HG02852 (cell line): ENCODE results near the gene FEZF2.

Experiments used
- ATAC-seq: cut with Tn5 transposase; IDR thresholded peaks from one replicate; pipeline ENCODE4 v1.9.1; 2021; ENCODE audit warnings: mild to moderate bottlenecking, moderate library complexity; ENCODE audit not compliant: unreplicated experiment

The FEZF2 gene

DNA sequence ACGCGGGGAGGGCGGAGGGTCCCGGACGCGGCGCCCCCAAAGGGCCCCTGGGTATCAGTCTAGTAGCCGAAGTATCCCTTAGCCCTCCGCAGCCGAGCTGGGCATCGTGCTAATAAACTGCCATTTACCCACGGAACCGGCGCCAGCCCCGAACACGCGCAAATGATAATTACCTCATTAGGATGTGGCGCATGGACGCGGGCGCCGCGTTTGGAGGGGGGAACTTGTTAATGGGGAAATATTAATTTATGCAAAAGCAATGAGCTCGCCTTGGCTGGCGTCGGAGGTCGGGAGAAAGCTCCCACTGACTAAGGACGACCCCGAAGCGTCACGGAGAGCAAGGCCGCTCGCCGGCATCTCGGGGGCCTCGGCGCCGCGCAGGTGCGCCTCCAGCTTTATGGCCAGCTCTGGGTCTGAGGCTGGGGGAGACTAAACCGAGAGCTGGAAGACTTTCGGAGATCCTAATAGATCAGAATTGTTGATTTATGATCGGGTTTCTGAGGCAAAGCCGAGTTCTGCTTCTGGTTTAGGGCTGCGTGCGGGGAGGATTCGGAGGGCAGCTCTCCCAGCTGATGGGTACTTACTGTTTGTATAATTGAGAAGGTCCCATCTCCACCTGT is 474 bp upstream of the FEZF2 start:
- ATAC-seq: no peak

DNA sequence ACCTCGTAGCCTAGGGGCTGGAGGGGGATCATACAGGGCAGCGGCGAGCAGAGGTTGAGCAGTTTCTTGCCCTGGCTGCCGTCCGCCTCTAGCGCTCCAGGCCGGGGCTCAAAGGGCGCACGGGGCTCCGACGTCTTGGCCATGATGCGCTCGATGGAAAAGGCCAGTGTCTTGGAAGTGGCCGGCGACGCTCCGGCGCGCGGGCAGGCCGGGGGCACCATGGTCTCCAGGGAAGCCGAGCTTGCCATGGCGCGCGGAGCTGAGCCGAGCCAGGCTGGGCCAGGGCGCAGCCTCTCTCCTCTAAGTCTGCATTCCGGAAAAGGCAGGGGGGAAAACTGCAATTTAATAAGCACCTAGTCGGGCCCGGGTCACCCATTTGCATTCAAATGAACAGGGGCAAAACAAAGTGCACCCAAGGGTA is 719 bp downstream of the FEZF2 start:
- ATAC-seq: no peak

DNA sequence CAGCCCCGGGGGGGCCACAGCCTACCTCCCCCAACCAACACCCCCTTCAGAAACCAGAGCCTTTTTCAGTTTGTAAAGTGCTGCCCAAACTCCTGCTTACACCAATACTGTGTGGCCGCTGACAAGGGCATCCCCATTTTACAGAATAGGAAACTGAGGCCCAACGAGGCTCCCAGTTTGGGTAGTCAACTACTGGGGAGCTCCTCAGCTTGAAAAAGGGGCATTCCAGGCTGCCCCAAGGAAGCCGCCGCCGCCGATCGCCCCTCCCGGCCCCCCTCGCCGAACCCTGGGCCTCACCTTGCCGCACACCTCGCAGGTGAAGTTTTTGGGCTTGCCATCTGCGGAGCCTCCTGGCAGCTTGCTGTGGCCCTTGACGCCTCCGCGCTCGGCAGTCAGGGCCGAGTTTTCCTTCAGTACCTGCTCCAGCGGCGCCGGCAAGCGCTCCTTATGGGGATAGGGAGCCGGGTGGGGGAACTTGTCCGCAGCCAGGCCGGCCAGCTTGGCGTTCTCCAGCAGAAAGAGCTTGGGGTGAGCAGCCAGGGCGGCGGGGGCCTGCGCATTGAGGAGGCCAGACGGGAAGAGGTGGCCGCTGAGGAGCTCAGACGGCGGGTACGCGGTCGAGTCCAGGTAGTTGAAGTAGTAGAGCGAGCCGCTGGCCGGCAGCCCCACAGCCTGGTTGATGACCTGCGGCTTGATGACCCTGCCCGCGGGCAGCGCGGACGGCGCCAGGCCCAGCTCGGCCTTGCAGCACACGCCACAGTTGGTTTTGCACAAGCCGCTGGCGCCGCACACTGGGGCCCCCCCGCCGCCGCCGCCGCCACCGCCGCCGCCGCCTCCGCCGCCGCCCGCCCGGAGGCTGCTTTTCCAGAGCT is 1.4 kb downstream of the FEZF2 start:
- ATAC-seq: no peak

DNA sequence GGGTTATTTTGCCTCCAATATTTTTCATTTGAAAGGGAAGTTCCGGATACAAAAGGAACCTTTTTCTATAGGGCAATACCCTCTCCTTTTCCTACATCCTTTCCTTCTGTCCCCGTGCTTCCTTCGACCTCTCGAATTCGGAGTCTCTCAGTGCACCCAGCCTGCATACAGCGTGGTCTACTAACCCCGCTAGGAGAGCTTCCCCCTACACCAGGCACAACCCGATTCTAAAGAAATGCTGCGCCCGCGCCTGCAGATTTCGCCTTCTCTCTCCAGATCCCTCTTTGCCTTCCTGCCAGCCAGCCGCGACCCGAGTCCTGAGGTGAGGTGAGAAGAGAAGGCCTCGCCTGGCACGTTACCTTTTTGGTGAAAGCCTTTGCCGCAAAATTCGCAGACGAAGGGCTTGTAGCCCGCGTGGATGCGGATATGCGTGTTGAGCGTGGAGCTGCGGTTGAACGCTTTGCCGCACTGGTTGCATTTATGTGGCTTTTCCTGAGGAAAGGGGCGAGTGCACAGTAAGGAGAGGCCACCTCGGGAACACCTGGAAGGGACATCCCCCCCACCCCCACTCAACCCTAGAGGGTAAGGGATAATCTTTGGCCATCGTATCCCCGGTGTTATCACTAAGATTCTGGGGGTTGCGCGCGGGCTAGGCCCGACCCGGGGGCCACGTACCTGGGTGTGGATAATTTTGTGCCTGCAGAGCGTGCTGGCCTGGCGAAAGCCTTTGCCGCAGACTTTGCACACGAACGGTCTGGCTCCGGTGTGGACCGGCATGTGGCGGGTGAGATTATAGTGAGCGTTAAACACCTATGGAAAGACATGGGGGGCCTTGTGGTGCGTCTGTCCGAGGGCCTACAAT is 2.3 kb downstream of the FEZF2 start:
- ATAC-seq: no peak

DNA sequence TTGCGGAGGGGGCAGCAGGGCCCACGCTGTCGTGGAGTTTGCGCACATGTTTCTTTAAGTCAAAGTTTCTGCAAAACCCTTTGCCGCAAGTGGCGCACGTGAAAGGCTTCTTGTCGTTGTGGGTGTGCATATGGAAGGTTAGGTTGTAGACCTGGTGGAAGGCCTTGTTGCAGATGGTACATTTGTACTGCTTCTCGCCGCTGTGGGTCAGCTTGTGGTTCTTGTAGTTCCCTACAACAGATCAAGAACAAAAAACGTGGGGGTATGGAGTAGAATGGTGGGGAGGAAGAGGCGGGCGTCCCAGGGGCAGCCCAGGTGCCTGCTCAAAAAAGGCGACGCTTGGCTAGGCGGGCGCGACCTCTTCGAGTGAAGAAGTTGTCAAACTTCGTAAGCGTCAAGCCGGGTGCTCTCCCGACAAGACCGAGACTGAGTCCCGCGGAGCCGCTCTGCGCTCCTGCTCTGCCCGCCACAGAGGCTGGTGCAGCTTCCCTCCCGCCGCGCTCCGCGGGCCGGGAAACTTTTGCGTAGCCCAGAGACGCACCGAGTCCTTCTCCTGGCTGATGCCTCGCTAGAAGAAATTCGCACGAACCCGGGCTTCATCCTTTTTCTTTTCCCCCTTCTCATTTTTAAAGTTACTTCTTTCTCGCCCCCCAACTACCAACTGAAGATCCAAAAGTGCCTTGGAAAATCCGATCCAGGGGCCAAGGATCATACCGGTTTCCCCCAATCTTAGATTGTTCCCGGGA is 3.1 kb downstream of the FEZF2 start:
- ATAC-seq: no peak

DNA sequence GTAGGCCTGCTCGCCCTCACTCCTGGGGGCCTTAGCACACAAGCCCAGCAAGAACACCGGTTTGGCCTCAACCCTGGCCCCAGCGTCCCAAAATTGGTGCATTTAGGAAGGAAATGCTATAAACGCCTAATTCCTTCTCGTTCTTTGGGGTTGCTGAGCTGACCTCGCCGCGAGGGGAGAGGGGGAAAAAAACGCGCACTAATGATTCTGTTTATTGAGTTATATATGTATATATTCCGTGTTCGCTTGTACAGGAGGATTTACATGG is 3.9 kb downstream of the FEZF2 start:
- no peak for ATAC-seq

DNA sequence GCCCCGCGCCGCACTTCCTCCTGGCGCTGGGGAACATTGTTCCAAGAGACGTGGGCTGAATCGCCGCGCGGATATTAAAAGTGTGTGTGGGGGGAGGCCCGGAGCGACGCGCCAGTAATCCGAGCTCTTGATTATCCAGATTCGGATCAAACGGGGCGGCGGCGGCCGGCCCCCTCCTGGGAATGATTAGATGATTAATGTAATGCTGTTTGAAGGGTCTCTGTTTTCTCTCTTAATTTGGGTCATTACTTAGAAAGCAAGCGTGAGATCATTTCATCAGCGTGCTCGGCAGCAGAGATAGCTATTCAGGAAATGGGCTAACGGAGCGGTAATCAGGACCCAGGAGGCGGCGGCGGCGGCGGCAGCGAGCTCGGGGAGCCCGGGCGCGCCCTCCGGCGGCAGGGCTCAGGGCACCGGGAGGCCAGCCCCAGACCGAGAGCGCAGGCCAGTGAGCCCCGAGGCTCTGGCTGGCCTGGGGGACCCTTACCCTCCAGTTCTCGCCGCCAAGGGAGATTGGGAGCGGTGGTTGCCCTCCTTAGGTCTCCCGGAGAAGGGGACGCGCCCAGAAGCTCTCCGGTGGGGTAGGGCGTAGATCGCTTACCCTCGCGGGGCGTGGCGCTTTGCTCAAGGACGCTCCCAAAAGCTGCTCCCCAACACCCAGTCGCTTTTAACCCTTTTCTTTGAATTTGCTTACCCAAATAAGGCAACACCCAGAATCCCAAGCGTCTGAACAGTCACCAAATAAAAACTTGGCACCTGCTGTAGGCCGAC is 4.5 kb downstream of the FEZF2 start:
- ATAC-seq: no peak

DNA sequence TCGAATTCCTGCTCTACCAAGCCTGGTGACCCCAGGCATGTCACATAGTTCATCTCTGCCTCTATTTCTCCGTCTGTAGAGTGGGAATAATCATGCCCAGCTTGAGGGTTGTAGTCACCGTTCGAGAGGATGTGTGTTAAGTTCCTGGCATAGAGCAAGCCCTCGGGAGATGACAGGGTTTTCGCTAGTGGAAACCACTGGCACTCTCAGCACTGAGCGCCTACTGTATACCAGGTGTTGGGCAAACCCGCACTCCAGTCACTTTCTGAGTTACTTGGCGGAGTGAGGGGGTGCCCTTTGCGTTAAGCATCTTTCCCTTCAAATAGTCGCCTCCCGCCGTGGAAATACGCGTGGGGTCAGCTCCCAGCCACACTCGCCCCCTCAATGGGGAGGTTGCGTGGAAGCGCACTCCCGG is 5.1 kb downstream of the FEZF2 start:
- no peak for ATAC-seq

DNA sequence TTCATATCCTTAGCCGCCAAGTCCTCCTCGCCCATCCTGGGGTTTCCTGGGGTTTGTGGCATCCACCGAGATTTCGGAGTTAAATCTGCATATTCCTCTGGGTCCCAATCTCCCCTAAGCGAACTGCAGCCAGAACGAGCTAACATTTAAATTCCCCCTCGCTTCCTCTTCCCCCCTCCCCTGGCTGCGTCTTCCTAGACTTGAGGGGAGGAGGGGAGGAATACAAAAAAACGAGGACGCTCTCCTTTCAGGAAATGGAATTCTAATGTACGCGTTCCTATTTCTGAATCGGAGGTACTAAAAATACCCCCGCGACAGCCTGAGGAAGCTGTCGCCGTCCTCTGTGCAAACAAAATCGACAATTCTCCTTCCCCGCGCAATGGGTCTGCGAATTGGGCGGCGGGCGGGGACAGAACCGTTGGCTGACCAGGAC is 5.6 kb downstream of the FEZF2 start:
- ATAC-seq: no peak

DNA sequence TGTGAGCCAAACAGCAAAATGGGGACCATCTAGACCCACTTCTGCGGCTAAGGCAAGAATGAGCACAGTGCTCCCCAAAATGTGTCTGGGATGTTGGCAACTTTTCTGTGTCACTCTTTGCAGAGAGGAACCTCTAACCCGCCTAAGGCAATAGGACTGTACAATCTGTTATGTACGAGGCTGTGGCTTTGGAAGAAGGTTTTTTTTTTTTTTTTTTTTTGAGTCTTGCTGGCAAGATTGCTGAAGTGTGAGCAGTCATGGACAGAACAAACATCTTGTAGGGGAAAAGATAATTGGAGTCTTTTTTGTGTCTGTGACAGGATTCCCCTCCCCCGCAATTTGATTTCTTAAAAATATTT is 7.2 kb downstream of the FEZF2 start:
- ATAC-seq: no peak

DNA sequence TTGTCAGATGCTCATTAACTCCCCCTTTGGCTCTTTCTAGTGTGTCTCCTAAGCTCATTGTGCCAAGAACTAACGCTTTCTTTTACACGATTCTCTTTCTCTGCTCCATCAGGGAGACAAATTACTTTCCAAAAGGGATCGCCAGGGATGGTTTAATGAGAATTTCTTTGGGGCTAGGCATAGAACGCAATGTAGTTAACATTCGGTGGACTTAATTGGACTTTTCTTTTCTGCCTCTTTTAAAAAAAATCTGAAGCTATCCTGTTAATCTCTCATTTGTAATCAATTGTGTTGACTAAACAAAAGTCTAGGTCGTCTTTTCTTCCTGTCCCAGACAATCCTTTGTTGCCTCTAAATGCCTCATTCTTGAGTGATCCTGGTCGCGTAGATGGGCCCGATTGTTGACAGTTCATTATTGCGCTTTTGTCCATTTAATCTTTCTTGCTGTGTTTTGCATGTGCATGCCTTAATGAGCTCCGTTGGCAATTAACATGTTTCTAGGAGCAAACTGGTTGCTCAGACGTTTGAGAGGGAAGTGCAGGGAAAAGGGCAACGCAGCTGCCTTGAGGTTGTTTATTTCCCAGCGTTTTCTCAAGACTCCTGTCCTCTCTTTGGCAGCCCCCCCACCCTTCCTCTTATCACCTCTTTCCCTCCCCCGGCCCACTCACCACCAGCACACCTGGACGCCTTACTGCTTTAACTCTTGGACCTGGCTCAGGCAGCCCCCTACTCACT is 7.8 kb downstream of the FEZF2 start:
- no peak for ATAC-seq

DNA sequence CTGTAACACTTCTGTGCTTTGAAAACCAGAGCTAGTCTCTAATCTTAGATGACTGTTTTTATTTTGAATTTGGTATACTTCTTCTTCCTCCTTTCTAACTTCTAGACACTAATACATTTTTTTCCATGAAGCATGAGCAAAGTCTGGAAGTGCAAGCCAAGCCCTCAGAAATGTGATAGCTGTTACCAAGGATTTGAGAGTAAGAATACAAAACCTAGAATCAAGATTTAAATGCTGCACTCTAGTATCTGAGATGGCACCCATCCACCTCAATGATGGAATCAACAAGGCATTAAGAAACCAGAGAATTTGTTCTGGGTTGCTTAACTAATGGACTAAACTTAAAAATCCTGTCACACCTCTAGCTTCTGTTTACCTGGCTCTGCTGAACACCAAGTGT is 9.2 kb downstream of the FEZF2 start:
- no peak for ATAC-seq

DNA sequence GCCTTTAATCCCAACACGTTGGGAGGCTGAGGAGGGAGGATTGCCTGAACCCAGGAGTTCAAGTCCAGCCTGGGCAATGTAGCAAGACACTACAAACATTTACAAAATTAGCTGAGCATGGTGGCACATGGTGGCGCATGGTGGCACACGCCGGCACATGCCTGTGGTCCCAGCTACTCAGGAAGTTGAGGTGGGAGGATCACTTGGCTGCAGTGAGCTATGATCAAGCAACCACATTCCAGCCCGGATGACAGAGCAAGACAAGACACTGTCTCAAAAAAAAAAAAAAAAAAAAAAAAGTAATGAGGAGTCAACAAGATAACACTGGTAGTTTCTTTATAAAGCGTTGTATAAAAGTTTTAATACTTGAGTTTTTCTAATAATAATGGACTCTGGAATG is 10.1 kb downstream of the FEZF2 start:
- ATAC-seq: no peak

DNA sequence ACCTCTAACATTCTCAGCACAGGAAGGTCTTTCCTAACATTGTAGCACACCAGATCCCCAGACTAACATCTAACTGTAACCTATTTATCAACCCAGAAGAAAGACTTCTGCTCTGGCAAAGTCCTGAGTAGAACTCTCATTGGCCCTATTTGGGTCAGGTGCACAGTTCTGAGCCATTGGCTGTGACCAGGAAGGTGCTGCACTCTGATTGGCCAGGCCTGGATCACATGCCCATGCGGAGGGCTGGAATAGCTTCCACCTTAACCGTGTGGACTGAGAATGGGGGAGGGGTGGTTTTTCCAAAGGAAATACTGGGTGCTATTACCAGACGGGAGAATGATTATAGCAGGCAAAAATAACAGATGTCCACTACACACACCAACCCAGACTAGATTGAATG is 11.5 kb downstream of the FEZF2 start:
- no peak for ATAC-seq

DNA sequence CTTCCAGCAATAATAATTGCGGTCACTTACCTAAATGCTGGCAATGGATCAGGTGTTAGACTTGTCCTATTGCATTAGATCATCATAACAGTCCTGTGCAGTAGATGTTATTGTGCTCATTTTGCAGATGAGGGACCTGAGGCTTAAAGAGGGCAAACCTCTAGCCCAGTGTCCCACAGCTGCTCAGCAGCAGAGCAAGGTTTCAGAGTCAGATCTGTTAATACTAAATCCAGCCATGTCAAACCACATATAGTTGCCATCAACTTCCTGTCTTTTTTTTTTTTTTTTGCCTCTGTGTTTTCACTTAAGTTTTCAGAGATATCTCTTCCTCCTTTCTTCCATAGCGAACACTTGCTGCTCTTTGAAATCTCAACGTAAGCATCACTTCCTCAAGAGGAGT is 12.1 kb downstream of the FEZF2 start:
- no peak for ATAC-seq

DNA sequence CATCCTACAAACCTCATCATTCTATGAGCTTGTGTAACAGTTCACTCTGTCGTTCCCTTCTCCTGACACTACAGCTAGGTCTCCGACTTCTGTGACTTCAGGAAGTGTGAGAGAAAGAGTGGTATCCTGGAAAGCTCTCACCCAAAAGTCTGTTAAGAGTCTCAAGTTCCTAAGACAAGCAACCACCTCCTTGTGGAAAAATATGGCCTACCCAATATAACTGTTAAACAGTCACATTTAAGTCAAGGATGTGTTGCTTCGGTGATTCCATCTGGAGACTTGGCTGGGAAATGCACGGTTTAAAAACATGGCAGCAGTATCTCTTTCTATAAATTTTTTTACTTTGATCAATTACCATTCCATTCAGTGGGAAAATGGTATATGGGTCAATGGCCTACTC is 13.8 kb downstream of the FEZF2 start:
- no peak for ATAC-seq

DNA sequence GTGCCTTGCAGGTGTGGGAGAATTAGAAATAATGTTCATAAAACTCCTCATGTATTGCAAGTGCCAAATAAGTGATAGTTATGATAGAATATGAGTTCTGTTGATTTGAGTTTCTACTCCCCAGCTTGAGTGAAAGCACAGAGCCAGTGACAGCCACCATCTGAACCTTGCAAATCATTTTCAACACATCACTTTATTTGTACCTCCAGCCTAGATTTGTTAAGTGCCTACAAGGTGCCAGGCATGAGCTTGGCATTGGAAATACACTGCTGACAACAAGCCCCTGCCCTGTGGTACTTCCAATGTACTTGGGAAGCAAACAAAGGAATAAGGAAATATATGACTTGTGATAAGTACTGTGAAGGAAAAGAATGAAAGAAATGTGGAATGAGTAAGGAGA is 17.0 kb downstream of the FEZF2 start:
- ATAC-seq: no peak

DNA sequence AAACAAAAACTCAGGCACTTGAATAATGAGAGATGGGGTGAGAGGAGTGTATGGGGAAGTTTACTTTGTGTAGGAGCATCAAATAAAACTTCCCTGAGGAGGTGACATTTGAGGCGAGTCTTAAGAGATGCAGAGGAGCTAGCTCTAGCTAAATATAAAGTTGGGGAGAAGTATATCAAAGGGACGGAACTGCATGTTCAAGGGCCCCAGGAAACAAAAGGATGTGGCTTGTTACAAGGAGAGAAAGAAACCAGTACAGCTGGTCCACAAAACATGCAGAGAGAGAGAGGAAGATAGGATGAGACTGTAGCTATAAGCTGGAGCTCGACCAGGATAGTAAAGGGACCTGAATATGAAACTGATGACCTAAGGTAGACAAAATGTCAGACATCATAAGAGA is 17.6 kb downstream of the FEZF2 start:
- ATAC-seq: no peak

DNA sequence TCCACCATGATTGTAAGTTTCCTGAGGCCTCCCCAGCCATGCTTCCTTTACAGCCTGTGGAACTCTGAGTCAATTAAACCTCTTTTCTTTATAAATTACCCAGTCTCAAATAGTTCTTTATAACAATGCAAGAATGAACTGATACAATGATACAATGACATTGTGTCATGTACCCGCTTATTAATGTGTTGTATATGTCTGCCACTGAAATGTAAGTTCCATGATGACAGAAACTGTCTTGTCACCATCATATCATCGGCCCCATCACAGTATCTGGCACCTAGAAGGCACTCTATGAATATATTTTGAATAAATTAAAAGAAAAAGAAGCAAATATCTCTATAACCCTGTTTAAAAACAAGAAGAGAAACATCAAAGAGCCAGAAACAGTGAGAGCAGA is 29.6 kb downstream of the FEZF2 start:
- ATAC-seq: no peak

DNA sequence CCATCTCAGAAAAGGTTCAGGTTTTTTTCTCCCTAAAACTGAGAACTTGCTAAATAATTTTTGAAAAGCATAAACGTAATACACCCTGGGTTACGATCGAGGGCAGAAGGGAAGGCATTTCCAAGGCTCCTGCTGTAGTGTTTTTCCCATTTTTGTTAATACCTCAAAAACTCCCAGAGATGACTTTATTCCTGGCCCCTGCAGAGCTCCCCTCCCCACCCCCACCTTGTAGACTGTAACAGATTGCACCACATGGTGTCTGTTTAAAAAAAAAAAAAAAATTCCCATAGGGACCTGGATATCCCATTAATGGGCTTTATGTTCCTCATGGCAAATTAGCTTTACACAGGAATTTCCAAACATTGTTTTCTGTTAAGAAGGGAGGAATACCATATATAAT is 38.2 kb downstream of the FEZF2 start:
- no peak for ATAC-seq
